Hematopoietic multipotent progenitor cell treated with erythropoietin and hydrocortisone succinate and interleukin-3 and kit ligand, for 6 days (in vitro differentiated cells): ENCODE data around the gene TCERG1L.
"Not testable (repeated sequence)": the region's sequence is repeated elsewhere in the genome, so short reads cannot be mapped to it uniquely, and the experiment has no call there.

Experiments used
- DNase-seq: peaks from one replicate; pipeline ENCODE4 v3.0.0-alpha.2; 2015

Gene TCERG1L

DNA sequence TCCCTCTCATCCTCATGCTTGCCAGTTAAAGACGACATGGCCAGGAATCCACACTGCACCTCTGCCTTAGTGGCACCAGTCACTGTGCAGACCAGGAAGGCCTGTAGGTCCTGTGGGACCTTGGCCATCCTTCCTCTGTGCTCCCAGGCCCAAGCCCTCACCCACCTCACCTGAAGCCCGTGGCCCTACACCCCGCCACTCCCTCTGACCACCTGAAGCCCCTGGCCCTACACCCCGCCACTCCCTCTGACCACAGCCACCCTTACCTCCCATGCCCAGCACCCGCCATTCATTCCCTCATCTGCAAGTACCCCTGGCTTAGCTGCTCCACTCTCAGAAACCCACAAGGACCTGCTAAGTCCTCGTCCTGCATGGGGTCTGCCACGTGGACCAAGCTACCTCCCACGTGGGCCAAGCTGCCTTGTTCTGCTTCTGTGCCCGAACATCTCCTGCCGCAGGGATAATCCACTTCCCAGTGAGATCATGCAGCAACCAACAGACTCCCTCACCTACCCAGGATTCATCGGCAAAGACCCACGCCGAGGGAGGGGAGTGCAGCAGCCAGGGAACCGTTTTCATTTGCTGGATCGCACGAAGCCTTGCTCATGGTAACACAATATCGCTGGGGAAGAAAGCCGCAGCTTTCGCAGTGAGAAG lies 151.2 kb downstream of the TCERG1L start:
- DNase-seq: no peak

DNA sequence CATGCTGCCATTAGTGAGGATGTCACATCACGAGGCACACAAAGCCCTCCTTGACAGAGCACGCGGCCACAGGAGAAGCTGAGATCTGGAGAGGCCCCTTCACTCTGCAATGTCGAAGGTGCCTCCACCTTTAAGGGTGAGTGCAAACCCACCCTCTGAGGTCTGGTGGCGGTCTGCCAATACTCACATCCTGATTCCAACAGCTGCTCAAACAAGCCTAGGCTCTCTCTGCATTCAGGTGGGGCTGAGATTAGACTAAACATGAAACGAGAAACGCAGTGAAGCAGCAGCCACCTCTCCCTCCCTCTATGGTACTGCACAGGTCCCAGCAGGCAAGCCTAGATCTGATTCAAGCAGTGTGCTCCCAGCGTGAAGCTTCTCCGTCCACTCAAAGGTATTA lies 151.8 kb downstream of the TCERG1L start:
- no peak for DNase-seq

DNA sequence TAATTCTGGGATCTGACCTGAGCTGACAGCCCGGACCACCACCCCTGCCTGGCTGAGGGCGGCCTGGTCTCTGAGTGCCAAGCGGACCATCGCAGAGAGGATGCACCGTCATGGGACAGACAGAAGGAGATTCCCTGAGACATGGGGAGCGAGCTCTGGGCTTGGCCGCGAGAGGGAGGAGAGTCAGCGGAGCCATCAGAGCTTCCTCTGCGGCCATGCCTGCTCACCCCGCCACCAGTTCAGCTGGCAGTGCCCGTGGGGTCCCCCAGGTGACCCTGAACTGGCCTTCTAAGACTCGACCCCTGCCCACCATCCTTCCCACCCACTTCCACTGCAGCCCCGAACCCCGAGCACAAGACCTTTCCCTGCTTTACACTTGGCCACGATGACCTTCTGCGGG lies 152.8 kb downstream of the TCERG1L start:
- DNase-seq: no peak

GRCh38 chr10:131157899-131158298 lies 153.6 kb downstream of the TCERG1L start:
- DNase-seq: no peak

DNA sequence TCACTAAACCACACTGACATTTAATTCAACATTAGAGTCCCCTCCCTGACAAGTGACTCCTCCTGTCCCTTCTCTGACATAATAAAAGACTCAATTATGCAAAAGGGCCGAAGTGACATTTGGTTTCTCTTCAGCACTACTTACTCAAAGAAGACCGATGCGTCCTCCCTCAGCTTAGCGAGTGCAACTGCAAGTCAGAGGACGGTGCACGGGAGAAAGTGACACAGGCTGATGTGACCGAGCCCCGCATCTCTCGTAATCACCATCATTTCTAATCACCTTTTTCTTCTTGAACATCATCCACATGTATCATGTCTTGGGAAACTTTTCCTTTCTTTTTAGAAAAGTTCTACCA lies 155.7 kb downstream of the TCERG1L start:
- no peak for DNase-seq

DNA sequence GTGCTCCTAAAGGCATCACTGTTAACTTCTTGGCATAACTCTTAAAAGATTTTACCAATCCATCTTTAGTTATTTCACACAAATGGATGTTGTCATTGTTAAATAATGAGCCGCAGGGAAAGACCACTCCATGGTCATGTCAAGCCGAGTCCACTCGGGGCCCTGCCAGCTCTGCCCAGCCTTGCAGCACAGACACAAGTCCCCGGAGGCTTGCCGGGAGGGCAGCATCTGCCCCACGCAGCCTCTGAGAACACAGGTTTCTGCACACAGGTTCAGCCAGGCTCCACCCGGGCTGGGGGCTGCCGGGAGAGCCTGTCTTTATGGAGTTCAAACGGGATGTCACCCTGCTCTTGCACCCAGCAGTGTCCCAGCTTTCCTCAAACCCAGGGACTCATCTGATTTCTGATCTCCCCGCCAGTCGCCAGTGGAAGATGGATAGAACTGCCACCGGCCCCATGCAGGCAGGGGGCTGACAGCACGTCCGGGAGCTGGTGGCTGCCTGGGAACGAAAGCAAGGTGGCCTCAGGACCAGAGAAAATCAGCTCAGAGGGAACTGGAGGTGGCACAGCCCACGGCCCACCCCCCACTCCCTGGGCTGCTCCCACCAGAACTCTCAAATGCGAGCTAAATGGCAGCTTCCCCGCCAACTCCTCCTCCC lies 156.2 kb downstream of the TCERG1L start:
- DNase-seq: no peak

DNA sequence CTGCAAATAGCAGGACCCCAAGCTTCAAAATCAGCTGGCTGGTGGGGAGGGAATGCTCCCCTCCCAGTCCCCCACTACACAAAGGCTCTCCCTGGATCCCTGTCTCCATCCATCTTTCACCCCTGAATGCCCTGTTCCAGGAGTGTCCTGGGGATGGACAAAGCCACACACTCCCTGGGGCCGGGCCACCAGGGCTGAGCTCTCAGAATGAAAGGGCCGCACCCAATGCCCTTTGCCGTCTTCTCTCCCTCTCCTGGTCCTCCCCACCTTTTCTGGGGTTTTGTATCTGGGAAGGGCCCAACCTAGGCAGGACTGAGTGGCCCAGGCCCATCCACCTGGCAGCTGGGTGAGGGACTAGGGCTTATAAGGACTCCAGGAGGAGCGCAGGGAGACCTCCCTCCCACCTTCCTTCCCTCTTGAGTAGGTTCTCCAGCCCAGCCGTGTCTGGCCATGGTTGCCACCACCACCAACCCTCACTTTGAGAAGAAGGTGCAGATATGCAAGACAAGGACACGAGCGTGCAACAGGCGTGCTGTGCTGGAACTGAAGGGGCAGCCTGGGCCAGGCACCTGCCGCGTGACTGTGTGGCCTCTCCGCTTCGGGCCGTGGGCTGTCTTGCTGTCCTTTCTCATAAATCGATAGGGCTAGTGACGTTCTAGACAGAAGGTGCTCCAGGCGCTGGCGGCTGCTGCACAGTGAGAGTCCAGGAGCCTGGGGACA lies 157.1 kb downstream of the TCERG1L start:
- no peak for DNase-seq

GRCh38 chr10:131152456-131152855 lies 159.1 kb downstream of the TCERG1L start:
- not testable (repeated sequence) for DNase-seq

DNA sequence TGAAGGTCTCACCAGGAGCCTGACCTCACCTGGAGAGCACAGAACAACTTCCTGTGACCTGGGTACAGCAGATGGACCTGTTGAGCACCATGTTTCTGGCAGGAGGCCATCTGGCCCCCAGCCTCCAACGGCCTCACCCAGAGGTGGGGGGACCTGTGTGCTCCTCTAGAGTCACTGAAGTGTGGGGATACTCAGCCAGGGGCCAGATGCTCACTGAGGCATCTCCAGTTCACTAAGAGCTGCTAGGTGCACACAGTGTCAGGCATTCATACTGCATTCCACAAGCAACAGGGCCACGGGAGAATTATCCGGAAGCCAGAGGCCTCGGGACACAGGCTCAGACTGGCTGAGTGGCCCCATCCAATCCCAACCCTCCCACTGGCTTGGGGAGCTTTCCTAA lies 161.4 kb downstream of the TCERG1L start:
- DNase-seq: no peak

DNA sequence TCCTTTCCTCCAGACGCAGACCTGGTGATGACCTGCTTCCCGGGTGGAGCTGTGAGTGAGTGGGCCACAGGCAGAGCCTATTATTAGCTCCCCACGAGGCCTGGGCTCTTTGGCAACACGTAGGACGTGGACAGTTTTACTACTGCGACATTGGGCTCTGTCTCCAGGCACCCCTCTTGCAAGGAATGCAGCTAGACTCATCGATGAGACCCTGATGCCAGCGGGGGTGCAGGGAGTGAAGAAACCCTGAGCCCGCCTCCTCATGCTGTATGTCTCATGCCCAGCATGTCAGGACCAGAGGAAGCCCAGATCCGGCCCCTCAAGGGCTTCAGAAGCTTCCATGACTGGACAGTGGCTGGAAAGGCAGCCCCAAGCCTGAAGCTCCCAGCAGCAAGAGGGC lies 161.9 kb downstream of the TCERG1L start:
- DNase-seq: no peak

GRCh38 chr10:131149111-131149510 lies 162.4 kb downstream of the TCERG1L start:
- no peak for DNase-seq

DNA sequence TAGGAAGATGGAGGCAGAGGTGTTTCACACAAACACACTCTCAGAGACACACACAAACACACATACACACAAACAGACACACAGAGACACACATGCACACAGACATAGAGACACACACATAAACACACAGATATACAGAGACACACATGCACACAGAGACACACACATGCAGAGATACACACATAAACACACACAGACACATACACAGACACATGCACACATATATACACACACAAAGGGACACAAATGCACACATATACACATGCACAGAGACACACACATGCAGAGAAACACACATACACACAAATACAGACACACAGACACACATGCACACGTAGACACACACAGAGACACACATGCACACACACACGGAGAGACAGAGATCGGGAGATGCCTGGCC lies 163.3 kb downstream of the TCERG1L start:
- DNase-seq: no peak

- no peak for DNase-seq
Measured at GRCh38 chr10:131147301-131147975, 164.1 kb downstream of the TCERG1L start.

DNA sequence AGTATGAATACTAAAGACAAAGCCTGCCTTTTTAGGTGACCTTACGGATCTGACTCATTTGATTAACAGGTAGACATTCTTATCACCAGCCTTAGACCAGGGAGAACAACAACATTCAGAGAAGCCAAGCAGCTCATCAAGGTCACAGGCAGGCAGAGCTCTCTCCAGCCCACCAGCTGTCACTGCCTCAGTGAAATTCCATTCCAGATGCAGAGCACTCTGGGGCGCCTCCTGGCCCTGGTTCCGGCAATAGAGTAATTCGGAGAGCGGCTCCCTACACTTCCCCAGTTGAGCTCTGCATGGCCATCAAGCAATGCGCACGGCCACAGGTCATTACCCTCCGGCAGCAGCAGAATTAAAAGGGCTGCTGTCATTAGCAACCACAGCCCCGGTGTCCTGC lies 164.7 kb downstream of the TCERG1L start:
- no peak for DNase-seq

- no peak for DNase-seq
Measured at GRCh38 chr10:131145756-131146155, 165.8 kb downstream of the TCERG1L start.

GRCh38 chr10:131144711-131145375 lies 166.7 kb downstream of the TCERG1L start:
- no peak for DNase-seq

DNA sequence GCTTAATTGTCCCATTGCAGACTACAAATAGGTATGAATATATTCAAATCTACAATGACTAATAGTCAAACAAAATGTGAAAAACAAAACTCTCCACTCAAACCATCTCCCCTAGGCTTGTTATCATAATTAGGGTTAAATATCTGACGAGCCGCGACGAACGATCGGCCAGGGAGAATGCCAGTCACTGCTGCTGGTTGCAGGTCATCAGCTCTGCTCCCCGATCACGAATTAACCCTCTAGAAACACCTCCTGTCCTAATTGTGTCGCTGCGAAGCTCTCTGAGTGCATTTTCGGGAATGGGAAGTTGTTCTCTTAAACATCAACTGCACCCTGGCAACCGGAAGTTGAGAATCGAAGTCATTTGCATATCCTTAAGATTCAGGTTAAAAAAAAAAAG lies 167.3 kb downstream of the TCERG1L start:
- DNase-seq: no peak

GRCh38 chr10:131143425-131144165 lies 167.9 kb downstream of the TCERG1L start:
- no peak for DNase-seq

DNA sequence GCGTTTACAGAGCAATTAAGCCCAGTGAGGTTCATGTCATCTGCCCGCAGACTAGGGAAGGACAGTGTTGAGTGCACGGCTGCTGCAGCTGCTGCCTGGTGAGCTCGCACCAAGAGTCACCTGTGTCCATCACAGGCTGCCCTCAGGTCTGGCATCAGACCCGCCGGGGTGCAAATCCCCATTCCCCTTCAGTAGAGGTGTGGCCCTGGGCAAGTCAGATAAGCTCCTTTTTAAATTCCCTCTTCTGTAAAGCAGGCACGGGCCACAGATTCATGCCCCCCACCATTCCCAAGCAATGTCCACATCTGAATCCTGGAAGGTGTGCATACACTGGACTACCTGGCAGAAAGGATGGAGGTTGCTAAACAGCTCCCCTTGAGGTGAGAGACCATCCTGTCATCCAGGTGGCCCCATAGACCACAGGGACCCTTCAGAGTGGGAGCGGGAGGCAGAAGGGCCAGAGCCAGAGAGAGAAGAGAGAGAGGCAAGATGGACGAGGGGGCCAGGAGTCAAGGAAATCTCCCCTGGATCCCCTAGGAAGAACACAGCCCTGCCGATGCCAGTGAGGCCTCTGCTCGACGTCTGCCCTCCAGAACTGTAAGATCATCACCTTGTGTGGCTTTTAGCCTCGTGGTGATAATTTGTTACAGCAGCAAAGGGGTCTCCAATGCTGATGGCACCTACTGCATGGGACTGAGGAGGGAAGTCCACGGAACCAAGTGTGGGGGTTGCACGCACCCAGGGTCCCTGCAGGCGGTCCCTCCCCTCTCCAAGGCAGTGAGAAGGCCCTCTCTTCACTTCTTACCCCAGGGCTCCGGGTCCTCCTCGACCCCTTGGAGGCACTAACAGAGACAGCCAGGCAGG lies 168.8 kb downstream of the TCERG1L start:
- DNase-seq: no peak

- no peak for DNase-seq
Measured at GRCh38 chr10:131141645-131142516, 169.6 kb downstream of the TCERG1L start.
